HL-60/S4 treated with retinoic acid at 250 ng/mL for 4 days and 3 days (cell line): ENCODE results near the gene STK35.
"Not testable (repeated sequence)": the region's sequence is repeated elsewhere in the genome, so short reads cannot be mapped to it uniquely, and the experiment has no call there.

Experiments used
- in situ Hi-C: fragments of 300-500 bp; cut with MboI; formaldehyde crosslinking; loops from 2 replicates; pipeline ENCODE4 v1.7.0; 2022; ENCODE audit warnings: low sequenced_read_pairs

Gene STK35

GRCh38 chr20:2179233-2179580, 77.6 kb downstream of the STK35 start:
- in situ Hi-C loops: loop anchor here (10.0 kb wide), 1 partner anchor 404 kb away; no protein-coding TSS in a partner anchor

DNA sequence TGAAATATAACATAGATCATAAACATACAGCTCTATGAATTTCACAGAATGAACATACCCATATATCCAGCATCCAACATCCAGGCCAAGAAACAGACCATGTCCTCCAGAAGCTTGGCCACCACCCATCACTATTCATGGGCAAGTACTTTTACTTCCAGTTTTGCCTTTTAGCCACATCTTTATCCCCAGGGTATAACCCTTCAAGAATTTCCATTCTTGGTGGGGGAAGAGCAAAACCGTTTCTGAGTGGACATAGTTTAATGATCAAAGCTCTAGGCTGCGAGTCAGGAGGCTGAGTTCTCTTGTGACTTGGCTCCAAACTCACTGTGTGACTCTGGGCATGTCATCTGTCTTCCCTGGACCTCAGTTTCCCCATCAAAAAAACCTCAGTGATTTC, 78.3 kb downstream of the STK35 start:
- in situ Hi-C loops: loop anchor here (10.0 kb wide), 1 partner anchor 405 kb away; no protein-coding TSS in a partner anchor

GRCh38 chr20:2183381-2183780, 81.8 kb downstream of the STK35 start:
- in situ Hi-C loops: no loop called here

GRCh38 chr20:2184933-2185332, 83.3 kb downstream of the STK35 start:
- in situ Hi-C loops: not testable (repeated sequence)

DNA sequence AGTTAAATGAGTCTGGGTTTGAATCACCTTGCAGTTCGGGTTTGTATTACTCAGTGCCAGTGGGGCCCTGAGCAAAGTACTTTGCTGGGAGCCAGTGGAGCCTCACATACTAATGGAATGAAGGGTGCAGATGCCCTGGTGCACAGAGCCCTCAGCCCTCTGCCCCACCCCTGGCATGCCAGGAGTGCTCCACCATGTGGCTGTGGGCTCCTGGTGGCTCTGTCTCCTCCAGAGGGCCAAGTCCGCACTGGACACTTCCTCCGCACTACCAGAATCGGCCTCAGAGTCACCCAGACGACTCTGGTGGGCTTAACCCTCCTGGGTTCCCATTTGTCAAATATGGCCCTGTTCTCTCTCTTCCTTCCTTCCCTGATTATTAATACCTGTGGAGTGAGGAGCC, 94.0 kb downstream of the STK35 start:
- in situ Hi-C loops: no loop called here

DNA sequence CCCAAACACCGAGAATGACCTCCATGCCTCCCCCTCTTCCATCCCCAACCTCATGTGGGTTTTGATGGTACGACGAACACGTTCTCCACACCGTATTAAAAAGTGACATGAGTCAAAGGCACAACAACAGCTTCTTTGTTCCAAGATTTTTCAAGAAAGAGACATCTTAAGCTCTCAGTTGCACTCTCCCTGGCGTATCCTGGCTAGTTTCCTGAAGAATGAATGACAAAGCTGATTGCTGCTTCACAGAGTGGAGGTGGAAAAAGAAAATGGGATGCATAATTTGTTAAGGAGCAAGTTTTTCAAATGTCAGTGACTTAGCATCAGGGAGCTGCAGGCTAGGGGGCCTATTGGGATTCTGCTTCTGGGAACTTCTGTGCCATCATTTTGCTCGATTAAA, 95.5 kb downstream of the STK35 start:
- in situ Hi-C loops: no loop called here
